Tracheal epithelial cell (primary cell): Measurements from ENCODE around the gene ZNF568. TPM values are rescaled to one million over a fixed set of nuclear protein-coding genes. Genes with fewer than 3 reads are reported as not detected.

Experiments
- total RNA-seq: library from RNA; depleted of rRNA; stranded (reverse); fragments of >200 nt; gene quantifications from 2 replicates; pipeline ENCODE4 v1.2.1, GENCODE V29; 2014

Gene ZNF568
- total RNA-seq = 5.1 and 5.5 TPM in 2 replicates

GRCh38 chr19:36915992-36916830, at the start of gene ZNF568, which contains the start of gene ZNF829:
TSS of gene ZNF568 (plus strand) at chr19:36916332. CDS start at chr19:36922771, 6,439 bp downstream.
TSS of gene ZNF829 (minus strand) at chr19:36916291. CDS start at chr19:36915167, 1,124 bp downstream.

Other genes starting within 250 kb of the ZNF568 start
- 3.9 and 6.0 TPM in 2 replicates for gene ZNF461, start 249.5 kb upstream of the ZNF568 start, total RNA-seq
- gene ZNF567, start 228.7 kb upstream of the ZNF568 start, total RNA-seq = 6.0 and 6.8 TPM in 2 replicates
- 0.43 and 0.72 TPM in 2 replicates for gene ZNF850, start 143.5 kb upstream of the ZNF568 start, total RNA-seq
- gene ZNF790, start 77.9 kb upstream of the ZNF568 start, total RNA-seq = 5.1 TPM in 2 replicates
- gene ZNF345, start 65.5 kb upstream of the ZNF568 start, total RNA-seq = 1.4 and 3.0 TPM in 2 replicates
- 1.5 and 2.2 TPM in 2 replicates for gene ZNF829, start within 50 bp of the ZNF568 start, total RNA-seq
- gene ZNF420, start 162.1 kb downstream of the ZNF568 start, total RNA-seq = 4.3 and 7.5 TPM in 2 replicates